ENCODE results near the gene DNAJB11.
"Not testable (repeated sequence)": the region's sequence is repeated elsewhere in the genome, so short reads cannot be mapped to it uniquely, and the experiment has no call there.

DNA sequence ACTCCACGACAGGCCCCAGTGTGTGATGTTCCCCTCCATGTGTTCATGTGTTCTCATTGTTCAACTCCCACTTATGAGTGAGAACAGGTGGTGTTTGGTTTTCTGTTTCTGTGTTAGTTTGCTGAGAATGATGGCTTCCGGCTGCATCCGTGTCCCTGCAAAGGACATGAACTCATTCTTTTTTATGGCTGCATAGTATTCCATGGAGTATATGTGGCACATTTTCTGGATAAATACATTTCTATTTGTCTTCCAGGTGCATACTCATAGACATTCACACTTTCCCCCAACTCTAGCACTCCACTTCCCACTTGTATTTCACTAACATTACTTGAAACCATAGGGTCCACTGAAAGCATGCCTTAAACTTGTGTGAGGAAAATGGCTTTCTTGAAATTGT, 38.8 kb upstream of the DNAJB11 start:
- not testable (repeated sequence) for TF ChIP-seq CTCF (IDR thresholded peaks at IDR 0.05; ENCODE audit: insufficient read depth, low read depth, low read length); EZH2 (IDR thresholded peaks at IDR 0.05; ENCODE audit: insufficient read depth, low read length)

Data from astrocyte (in vitro differentiated cells and primary cell).